T follicular helper cell (primary cell): ENCODE data around the gene ESPN.
A peak's percentile ranks its signal among the peaks of the same experiment; 100 is the strongest.

Experiments used
- DNase-seq: peaks from one replicate; pipeline ENCODE4 v3.0.0-alpha.2; 2020; ENCODE audit warnings: low read depth

Gene ESPN

GRCh38 chr1:6465461-6466005 lies 41.0 kb downstream of the ESPN start:
- no peak for DNase-seq

- peak; percentile 54 for DNase-seq
These were observed 41.4 kb downstream of the ESPN start, which contains the start of gene TNFRSF25 for GRCh38 chr1:6466023-6466422. TSS of gene TNFRSF25 (minus strand) at chr1:6466173. CDS start at chr1:6466107, 66 bp downstream.

GRCh38 chr1:6466751-6467150 lies 42.2 kb downstream of the ESPN start:
- DNase-seq, result no peak

GRCh38 chr1:6467224-6467623 lies 42.6 kb downstream of the ESPN start:
- no peak for DNase-seq

DNA sequence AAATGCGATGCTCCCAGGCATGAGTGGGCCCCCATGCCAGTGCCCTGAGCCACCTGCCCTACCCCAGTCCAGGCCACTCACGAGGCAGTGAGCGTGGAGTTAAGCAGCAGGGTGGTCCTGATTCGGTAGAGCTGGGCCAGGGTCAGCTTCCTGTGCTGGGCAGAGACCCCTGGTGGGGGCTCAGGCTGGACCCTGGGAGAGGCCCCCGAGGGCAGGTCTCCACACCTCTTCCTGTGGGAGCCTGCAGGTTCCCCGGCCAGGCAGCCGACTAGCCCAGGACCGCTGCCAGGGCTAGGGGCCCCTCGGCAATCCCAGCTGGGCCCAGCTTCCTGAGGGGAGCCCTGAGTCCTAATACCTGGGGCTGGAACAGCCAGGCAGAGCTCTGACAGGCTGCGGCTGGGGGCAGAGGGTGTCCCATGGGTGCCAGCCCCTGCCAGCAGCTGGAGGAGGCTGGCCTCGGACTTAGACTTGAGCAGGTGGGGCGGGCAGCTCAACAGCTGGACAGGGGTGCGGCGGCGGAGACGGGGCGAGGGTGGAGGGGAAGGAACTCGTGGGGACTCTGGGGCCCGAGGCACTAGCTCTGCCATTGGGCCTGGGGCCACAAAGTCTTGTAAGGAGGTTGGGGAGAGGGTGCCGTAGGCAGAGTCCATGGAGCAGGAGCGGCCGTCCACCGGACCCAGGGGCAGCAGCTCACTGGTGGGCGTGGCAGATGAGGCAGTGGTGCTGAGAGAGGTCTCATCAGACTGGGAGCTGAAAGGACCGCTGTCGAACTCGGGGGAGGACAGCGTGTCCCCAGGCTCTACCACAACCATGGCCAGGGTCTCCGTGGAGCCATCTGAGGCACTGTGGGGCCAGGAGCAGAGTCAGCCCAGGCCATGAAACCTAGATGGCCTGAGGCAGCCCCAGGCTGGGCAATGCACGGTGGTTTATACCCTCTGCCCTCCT lies 43.4 kb downstream of the ESPN start:
- no peak for DNase-seq

DNA sequence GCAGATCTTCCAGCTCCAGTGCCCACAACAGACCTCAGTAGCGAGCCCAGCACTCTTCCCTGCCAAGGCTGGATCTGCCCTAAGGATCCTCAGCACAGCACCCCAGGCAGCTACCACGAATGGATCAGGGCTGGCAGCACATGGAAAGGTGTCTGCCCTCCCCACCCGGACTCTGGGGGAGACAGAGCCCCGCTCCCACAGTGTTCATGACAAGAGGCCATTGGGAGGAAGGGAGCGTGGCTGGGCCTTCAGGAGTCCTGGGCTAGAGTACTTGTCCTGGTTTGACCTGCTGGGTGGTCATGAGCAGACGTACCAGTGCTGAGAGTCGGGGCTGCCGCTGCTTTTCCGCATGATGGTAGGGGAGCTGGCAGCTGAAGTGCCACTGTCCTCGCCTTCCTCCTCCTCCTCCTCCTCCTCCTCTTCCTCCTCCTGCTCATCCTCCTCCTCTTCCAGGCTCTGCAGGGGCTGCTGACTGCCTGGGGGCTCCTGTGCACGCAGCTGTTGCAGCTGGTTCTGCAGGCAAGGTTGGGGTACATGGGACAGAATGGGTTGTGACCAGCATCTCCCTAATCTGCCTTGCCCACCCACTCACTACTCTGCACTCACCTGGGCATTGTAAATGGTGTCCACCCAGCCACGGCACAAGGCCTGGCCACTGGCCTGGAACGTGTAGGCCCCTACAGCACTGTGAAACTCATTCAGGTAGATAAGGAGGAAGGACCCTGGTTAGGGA lies 44.3 kb downstream of the ESPN start:
- DNase-seq, result no peak

- DNase-seq, result no peak
These were observed 45.8 kb downstream of the ESPN start for GRCh38 chr1:6470132-6471085.

DNA sequence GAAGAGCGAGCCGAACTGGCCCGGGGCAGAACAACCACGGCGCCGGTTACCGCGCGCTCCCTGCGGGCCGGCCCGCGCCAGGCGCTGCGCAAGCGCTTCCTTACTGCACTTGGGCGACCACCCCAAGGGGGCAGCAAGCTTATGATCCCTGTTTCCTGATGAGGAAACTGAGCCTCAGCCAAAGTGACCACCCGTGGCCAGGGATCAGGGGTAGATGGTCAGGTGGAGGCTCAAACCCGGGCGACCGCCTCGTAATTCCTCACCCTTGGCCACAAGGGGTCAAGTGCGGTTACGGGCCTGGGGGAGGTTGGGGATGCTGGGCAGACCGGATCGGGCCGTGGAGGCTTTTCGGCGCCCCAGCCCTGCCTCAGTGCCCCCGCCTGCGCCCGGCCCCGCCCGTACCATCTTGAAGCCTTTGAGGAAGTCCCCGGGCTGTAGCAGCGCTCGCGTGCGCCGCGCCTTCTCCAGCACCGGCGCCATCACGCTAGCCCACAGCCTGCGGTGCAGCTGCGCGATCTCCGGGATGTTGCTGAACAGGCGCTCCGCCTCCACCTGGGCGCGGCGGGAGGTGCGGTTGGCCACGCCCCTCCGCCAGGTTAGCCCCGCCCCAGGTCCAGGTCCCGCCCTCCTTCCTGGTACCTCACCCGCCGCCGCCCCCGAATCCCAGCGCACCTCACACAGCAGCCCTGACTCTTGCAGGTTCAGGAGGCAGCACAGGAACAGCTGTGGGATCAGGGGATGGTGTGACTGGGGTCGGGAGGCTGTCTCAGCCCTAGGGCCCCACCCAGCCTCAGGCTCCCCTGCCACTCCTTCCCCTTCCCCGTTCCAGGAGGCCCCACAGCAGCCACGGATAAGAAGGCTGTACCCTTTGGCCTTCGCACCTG lies 46.8 kb downstream of the ESPN start:
- no peak for DNase-seq

DNA sequence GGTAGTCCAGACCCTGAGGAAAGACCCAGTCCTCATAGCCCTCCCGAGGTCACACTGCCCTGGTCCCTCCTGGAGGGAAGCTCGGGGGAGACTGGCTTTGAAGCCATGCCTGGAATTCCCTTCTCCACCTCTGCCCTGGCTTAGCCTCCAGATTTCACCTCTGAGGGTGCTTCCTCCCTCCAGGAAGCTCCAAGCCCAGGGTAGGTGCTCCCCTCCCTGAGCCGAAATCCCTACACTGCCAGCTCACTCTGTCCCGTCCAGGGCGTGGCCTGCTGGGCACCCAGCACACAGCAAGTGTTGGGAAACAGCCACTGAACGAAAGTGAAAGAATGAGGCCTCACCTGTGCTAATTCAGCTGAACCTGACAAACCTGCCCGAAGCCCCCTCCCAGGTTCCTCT lies 47.4 kb downstream of the ESPN start:
- no peak for DNase-seq

DNA sequence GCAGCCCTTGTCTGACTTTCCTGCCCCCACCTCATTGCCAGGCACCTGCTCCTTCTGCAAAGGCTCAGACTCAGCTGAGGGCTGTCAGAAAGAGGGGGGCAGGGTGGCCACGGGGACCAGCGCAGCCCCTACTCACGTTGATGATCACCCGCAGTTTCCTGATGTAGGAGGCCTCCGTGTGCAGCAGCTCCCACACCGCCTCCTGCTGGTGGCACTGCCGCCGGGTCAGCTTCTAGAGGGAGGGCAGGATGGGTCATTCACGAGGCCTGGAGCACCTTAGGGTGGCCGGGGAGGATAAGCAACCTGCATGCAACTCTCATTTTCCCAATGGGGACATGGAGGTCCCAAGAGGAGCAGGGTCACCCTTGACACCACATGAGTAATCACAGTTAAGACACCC lies 47.8 kb downstream of the ESPN start:
- DNase-seq, result no peak

DNA sequence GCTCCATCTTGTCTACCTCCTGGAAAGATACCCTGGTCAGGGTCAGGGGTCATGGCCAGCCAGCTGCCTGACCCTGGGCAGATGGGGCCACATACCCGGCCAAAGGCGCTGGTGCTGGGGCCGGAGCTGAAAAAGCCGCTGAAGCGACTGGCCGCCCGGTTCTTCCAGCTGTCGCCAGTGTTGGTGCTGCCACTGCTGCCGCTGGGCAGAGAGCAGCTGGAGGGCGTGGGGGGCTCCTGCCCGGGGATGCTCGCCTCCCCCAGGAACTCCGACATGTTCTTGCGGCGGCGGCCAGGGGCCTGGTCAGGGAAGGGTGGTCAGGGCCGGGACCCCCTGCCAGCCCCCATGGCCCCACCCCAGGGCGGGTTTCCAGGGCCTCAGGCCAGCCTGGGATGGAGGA lies 48.6 kb downstream of the ESPN start:
- DNase-seq, result no peak

DNA sequence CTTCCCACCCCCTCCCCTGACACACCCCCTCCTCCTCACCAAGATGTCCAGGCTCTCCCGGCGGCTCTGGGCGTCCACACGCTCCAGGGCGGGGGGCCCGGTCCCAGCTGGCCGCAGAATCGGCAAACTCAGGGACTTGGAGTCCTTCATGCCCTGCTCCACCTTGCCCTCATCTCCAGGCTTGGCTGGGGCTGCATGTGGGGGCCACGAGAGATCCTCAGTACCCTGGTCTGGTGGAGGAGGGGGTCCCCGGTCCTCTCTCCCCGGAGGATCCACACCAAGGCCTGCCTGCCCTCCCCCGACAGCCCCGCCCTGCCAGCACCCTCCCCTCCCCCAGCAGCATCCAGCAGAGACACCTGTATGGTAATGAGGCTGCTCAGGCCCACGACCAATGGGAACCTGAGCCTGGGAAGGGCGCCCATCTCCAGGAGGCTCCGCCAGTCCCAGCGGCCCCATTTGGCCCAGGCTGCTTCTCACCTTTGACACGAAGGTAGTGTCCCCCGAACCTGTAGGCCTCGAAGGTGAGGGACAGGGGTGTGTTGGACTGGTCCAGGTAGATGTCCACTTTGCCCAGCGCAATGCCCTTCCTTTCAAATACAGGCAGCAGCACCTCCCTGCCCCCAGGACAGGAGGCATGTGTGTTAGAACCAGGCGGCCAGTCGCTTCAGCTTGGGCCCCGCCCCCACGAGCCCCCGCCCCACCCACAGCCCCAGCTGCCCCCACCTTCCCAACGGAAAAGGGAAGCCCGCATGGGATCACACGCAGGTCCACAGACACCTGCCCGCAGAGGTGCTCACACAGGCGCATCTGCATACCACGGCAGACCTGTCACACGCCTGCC lies 49.6 kb downstream of the ESPN start:
- no peak for DNase-seq

GRCh38 chr1:6474815-6475282 lies 50.3 kb downstream of the ESPN start:
- DNase-seq, result no peak

GRCh38 chr1:6475381-6476133 lies 51.0 kb downstream of the ESPN start:
- DNase-seq, result peak; percentile 70

DNA sequence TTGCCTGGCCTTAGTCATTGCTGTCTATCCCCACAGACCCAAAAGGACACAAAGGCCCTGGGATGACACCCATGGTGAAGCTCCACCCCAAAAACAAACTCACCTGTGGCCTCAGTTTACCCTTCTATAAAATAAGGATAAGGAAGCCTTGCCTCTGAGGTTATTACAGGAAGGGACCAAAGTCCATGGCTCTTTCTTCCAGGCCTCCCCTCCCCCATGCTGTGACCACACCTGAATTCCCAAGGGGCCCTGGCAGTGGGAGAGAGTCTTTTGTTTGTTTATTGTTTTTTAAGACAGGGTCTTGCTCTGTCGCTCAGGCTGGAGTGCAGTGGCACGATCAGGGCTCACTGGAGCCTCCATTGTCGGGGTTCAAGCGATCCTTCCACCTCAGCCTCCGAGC lies 51.9 kb downstream of the ESPN start:
- no peak for DNase-seq

GRCh38 chr1:6477039-6477820 lies 52.7 kb downstream of the ESPN start:
- DNase-seq, result no peak

GRCh38 chr1:6481820-6482219 lies 57.2 kb downstream of the ESPN start:
- no peak for DNase-seq
